ENCODE measurements around the gene IPO4. TPM values are rescaled to one million over a fixed set of nuclear protein-coding genes. Genes with fewer than 3 reads are reported as not detected.

IPO4 gene
- total RNA-seq, 4 donors from 2014 or later: 32.9 to 55.1 (median 40.4) TPM

- Histone ChIP-seq H3K36me3 (peaks cover 17 to 33% (median 17%) of the 10 kb centered on the region in 3 donors), H3K27ac (peak overlapping the region in 1 of 4 donors; percentile 37), H3K9me3 (no peaks in the 10 kb centered on the region), H3K27me3 (no peaks in the 10 kb centered on the region), H3K4me1 (peaks cover 38 to 68% (median 46%) of the 10 kb centered on the region in 3 donors), H3K4me3 (no peak overlapping the region)
- intact Hi-C loops (cut with DNase I): no loop called here
- DNase-seq: no peak
- TF ChIP-seq POLR2A (IDR thresholded peaks at IDR 0.05) (no peak), CTCF (IDR thresholded peaks at IDR 0.05) (no peak)
- WGBS, 2 donors: 82 to 92% methylated on average over 8 to 11 of the region's 13 CpGs
Measured at GRCh38 chr14:24138396-24139271, 50.0 kb downstream of the IPO4 start.

- intact Hi-C loops (cut with DNase I): no loop called here
- TF ChIP-seq CTCF (IDR thresholded peaks at IDR 0.05) (no peak), POLR2A (IDR thresholded peaks at IDR 0.05) (no peak)
Measured at GRCh38 chr14:24137529-24138395, 50.9 kb downstream of the IPO4 start.

GRCh38 chr14:24136684-24137528 is 51.7 kb downstream of the IPO4 start:
- Histone ChIP-seq H3K27me3 (no peaks in the 10 kb centered on the region), H3K27ac (peak overlapping the region; percentile 95 to 98 (median 96)), H3K4me1 (peaks cover 31 to 68% (median 41%) of the 10 kb centered on the region in 3 donors), H3K36me3 (peaks cover 17 to 27% (median 17%) of the 10 kb centered on the region in 3 donors), H3K4me3 (peak overlapping the region; percentile 77 to 100 (median 88)), H3K9me3 (no peaks in the 10 kb centered on the region)
- no peak for TF ChIP-seq POLR2A (IDR thresholded peaks at IDR 0.05)
- TF ChIP-seq CTCF (IDR thresholded peaks at IDR 0.05): no peak
- 16 to 24% methylated on average over 9 of the region's 13 CpGs for WGBS, 2 donors
- intact Hi-C loops (cut with DNase I): no loop called here
- no peak for DNase-seq

More at GRCh38 chr14:24137529-24138395, 50.9 kb downstream of the IPO4 start:
- Histone ChIP-seq H3K27ac (peak overlapping the region in 2 of 4 donors; percentile 96 to 97), H3K4me1 (peaks cover 38 to 68% (median 46%) of the 10 kb centered on the region in 3 donors), H3K9me3 (no peaks in the 10 kb centered on the region), H3K4me3 (peak overlapping the region in 1 of 4 donors; percentile 100), H3K27me3 (no peaks in the 10 kb centered on the region), H3K36me3 (peaks cover 17 to 27% (median 17%) of the 10 kb centered on the region in 3 donors)
- no peak for DNase-seq
- WGBS, 2 donors: 87 to 88% methylated on average over 5 to 7 of the region's 8 CpGs

GRCh38 chr14:24135834-24136683 is 52.6 kb downstream of the IPO4 start, which contains the start of gene PSME1:
TSS of gene PSME1 (plus strand) at chr14:24136194. CDS start at chr14:24136263, 69 bp downstream.
- H3K27me3 ChIP-seq: no peaks in the 10 kb centered on the region
- peaks cover 17 to 27% (median 17%) of the 10 kb centered on the region in 3 donors for H3K36me3 ChIP-seq
- 0% methylated on average over 14 to 15 of the region's 75 CpGs for WGBS, 2 donors
- TF ChIP-seq POLR2A (IDR thresholded peaks at IDR 0.05) (peak in 2 of 4 donors; percentile 33 to 71), CTCF (IDR thresholded peaks at IDR 0.05) (peak in 2 of 6 experiments; percentile 16 to 18)
- H3K4me1 ChIP-seq: peaks cover 31 to 73% (median 41%) of the 10 kb centered on the region in 3 donors
- intact Hi-C loops (cut with DNase I): no loop called here
- no peaks in the 10 kb centered on the region for H3K9me3 ChIP-seq
- H3K4me3 ChIP-seq: peak within 1 kb of the TSS; percentile 77 to 100 (median 88)
- peak; percentile 57 for DNase-seq
- peak within 1 kb of the TSS; percentile 95 to 98 (median 96) for H3K27ac ChIP-seq
